SK-N-SH (cell line): ENCODE data around the gene TRAK1. TPM values are rescaled to one million over a fixed set of nuclear protein-coding genes. Genes with fewer than 3 reads are reported as not detected.

Experiments used
- CTCF ChIA-PET: fragments of 300-600, 350-600 bp; formaldehyde crosslinking; extraction: SDS; loops from one replicate; lab custom pipeline; 2021; lab: Yijun Ruan, JAX
- POLR2A ChIA-PET: fragments of 350-600 bp; sonication (Branson Sonifier 250); formaldehyde crosslinking; extraction: SDS; loops from one replicate; lab custom pipeline; 2020; ENCODE audit warnings: antibody characterized with exemption, inconsistent platforms; lab: Yijun Ruan, JAX
- DNase-seq: peaks from one replicate; pipeline ENCODE4 v3.0.0; 2012
- H2AFZ ChIP-seq: fragments of 200-600 bp; sonication (generic); 2 replicates; pipeline ENCODE4 v1.8.1; 2016; ENCODE audit warnings: antibody characterized with exemption, mild to moderate bottlenecking, low read depth
- H3F3A ChIP-seq: fragments of 200-600 bp; sonication (generic); replicated peaks from 2 replicates; pipeline ENCODE3; 2016; ENCODE audit warnings: antibody characterized with exemption, mild to moderate bottlenecking; ENCODE audit not compliant: insufficient read depth
- H3K27ac ChIP-seq, 2 experiments: fragments of 200-500 bp in 1 of 2; fragments of 200-600 bp in 1 of 2; sonication (Bioruptor generic) in 1 of 2; sonication (generic), shearing (Covaris generic) in 1 of 2; 2 replicates each; pipeline versions ENCODE4 v1.5.1 to v1.6.1; 2014 to 2016; ENCODE audit warnings: low read depth in 2 of 2, inconsistent platforms in 1 of 2, low read length in 1 of 2, mild to moderate bottlenecking in 1 of 2, mixed read lengths in 1 of 2
- H3K27me3 ChIP-seq: fragments of 200-600 bp; sonication (generic), shearing (Covaris generic); 2 replicates; pipeline ENCODE4 v1.6.1; 2016; ENCODE audit warnings: mixed run types; ENCODE audit not compliant: insufficient read depth
- H3K36me3 ChIP-seq, 2 experiments: fragments of 200-500 bp in 1 of 2; fragments of 200-600 bp in 1 of 2; sonication (Bioruptor generic) in 1 of 2; sonication (generic) in 1 of 2; replicated peaks in 1 of 2; 2 replicates each; pipeline versions ENCODE3 to v1.5.1; 2014 to 2016; ENCODE audit warnings: low read length in 1 of 2, mild to moderate bottlenecking in 1 of 2; ENCODE audit not compliant: insufficient read depth in 2 of 2, control insufficient read depth in 1 of 2
- H3K4me1 ChIP-seq, 2 experiments: fragments of 200-500 bp in 1 of 2; fragments of 200-600 bp in 1 of 2; sonication (Bioruptor generic) in 1 of 2; sonication (generic), shearing (Covaris generic) in 1 of 2; 2 replicates each; pipeline versions ENCODE4 v1.5.1 to v1.6.1; 2014 to 2016; ENCODE audit warnings: low read depth in 1 of 2, low read length in 1 of 2, mixed run types in 1 of 2; ENCODE audit not compliant: insufficient read depth in 2 of 2, control insufficient read depth in 1 of 2
- H3K4me2 ChIP-seq: fragments of 200-600 bp; sonication (generic), shearing (Covaris generic); 2 replicates; pipeline ENCODE4 v1.6.1; 2017; ENCODE audit warnings: mixed run types
- H3K4me3 ChIP-seq, 2 experiments: fragments of 200-500 bp in 1 of 2; fragments of 200-600 bp in 1 of 2; sonication (Bioruptor generic) in 1 of 2; sonication (generic), shearing (Covaris generic) in 1 of 2; 2 replicates each; pipeline versions ENCODE4 v1.5.1 to v1.8.1; 2014 to 2016; ENCODE audit warnings: low read depth in 2 of 2, inconsistent platforms in 1 of 2, low read length in 1 of 2, mild to moderate bottlenecking in 1 of 2, mixed read lengths in 1 of 2, moderate library complexity in 1 of 2
- H3K79me2 ChIP-seq: fragments of 200-600 bp; sonication (generic); 2 replicates; pipeline ENCODE4 v1.8.1; 2017; ENCODE audit warnings: mild to moderate bottlenecking; ENCODE audit not compliant: insufficient read depth
- H3K9ac ChIP-seq: fragments of 200-600 bp; sonication (generic); 2 replicates; pipeline ENCODE4 v1.6.1; 2017; ENCODE audit warnings: mixed run types
- H3K9me2 ChIP-seq: fragments of 200-600 bp; sonication (generic); 2 replicates; pipeline ENCODE4 v1.6.1; 2017; ENCODE audit warnings: mixed run types
- H3K9me3 ChIP-seq: fragments of 200-600 bp; sonication (generic); 2 replicates; pipeline ENCODE4 v1.6.1; 2017; ENCODE audit warnings: mixed run types, mild to moderate bottlenecking, moderate library complexity
- H4K20me1 ChIP-seq: fragments of 200-600 bp; sonication (generic); 2 replicates; pipeline ENCODE4 v1.6.1; 2017; ENCODE audit warnings: mild to moderate bottlenecking, mixed run types; ENCODE audit not compliant: insufficient read depth
- CHD2 ChIP-seq: fragments of 150-350 bp; IDR thresholded peaks from 2 replicates; pipeline ENCODE4 v1.6.1; 2018; ENCODE audit warnings: low read length; ENCODE audit not compliant: partially characterized antibody
- EP300 ChIP-seq, 2 experiments: IDR thresholded peaks; 2 replicates each; pipeline versions ENCODE4 v1.4.0 to v1.6.1; 2012; ENCODE audit warnings: borderline replicate concordance in 1 of 2, low read depth in 1 of 2, low read length in 1 of 2
- FOSL2 ChIP-seq: IDR thresholded peaks from 2 replicates; pipeline ENCODE4 v1.4.0; 2012; ENCODE audit warnings: low read depth, mild to moderate bottlenecking, moderate library complexity, borderline replicate concordance
- GABPA ChIP-seq: IDR thresholded peaks from 2 replicates; pipeline ENCODE4 v1.4.0; 2012; ENCODE audit warnings: low read depth, mild to moderate bottlenecking
- IRF3 ChIP-seq: fragments of 150-350 bp; IDR thresholded peaks from 2 replicates; pipeline ENCODE4 v1.6.1; 2016; ENCODE audit warnings: mild to moderate bottlenecking, low read depth, low read length
- PBX3 ChIP-seq: IDR thresholded peaks from 2 replicates; pipeline ENCODE4; 2012
- SMC3 ChIP-seq: IDR thresholded peaks from 2 replicates; pipeline ENCODE4 v1.6.1; 2012; ENCODE audit warnings: low read depth, low read length, improper control_type of control experiment
- TCF12 ChIP-seq: IDR thresholded peaks from 2 replicates; pipeline ENCODE4 v1.4.0; 2012
- TEAD4 ChIP-seq: IDR thresholded peaks from 2 replicates; pipeline ENCODE4 v1.4.0; 2012; ENCODE audit warnings: mild to moderate bottlenecking, borderline replicate concordance; ENCODE audit not compliant: insufficient read depth
- WGBS: methylation state at CpG from one replicate; pipeline ENCODE4 v1.1.6; 2017; ENCODE audit warnings: low lambda C conversion rate; 5-methylcytosine and 5-hydroxymethylcytosine counted together
- polyA plus RNA-seq, 3 experiments: library from polyadenylated mRNA; depleted of rRNA; stranded (reverse); fragments of >200 nt; gene quantifications; 2 replicates each; pipeline ENCODE4 v1.2.3, GENCODE V29; 2012
- TF ChIP-seq, protein P1 (sequence below): IDR thresholded peaks from 2 replicates; pipeline ENCODE4 v1.4.0; 2012; ENCODE audit warnings: low read depth
- TF ChIP-seq, protein P2 (sequence below): IDR thresholded peaks from 2 replicates; pipeline ENCODE4 v1.4.0; 2012; ENCODE audit warnings: low read depth, borderline replicate concordance
- TF ChIP-seq, protein P3 (sequence below): fragments of 200-600 bp; sonication (generic); IDR thresholded peaks from 2 replicates; pipeline ENCODE4 v1.6.1; 2017; ENCODE audit warnings: antibody characterized with exemption, mild to moderate bottlenecking, moderate library complexity

TRAK1 gene
- polyA plus RNA-seq, 1 of the 3 experiments (the other 2 are of a cell fraction) = 12.5 TPM

- Histone ChIP-seq H4K20me1 (no peaks in the 10 kb centered on the region), H3K4me1 (no peaks in the 10 kb centered on the region; a peak in 1 of 4 replicates), H3K9ac (no peak overlapping the region), H3K4me2 (no peak overlapping the region), H3K79me2 (peaks cover 8% of the 10 kb centered on the region), H3F3A (no peaks in the 10 kb centered on the region), H3K27ac (no peak overlapping the region), H3K27me3 (no peaks in the 10 kb centered on the region), H3K36me3 (peaks cover 2 to 8% of the 10 kb centered on the region in 2 experiments), H3K9me2 (no peaks in the 10 kb centered on the region), H2AFZ (no peak overlapping the region), H3K9me3 (no peaks in the 10 kb centered on the region), H3K4me3 (no peak overlapping the region)
- TF ChIP-seq, protein P1, sequence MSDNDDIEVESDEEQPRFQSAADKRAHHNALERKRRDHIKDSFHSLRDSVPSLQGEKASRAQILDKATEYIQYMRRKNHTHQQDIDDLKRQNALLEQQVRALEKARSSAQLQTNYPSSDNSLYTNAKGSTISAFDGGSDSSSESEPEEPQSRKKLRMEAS = no peak
- TF ChIP-seq PBX3 (no peak), SMC3 (no peak), IRF3 (no peak), TCF12 (no peak), TEAD4 (no peak), GABPA (no peak), FOSL2 (no peak), CHD2 (no peak), EP300 (IDR thresholded peaks at IDR 0.05; ENCODE audit: borderline replicate concordance in 1 of 2, low read depth in 1 of 2, low read length in 1 of 2) (no peak)
- TF ChIP-seq, protein P2, sequence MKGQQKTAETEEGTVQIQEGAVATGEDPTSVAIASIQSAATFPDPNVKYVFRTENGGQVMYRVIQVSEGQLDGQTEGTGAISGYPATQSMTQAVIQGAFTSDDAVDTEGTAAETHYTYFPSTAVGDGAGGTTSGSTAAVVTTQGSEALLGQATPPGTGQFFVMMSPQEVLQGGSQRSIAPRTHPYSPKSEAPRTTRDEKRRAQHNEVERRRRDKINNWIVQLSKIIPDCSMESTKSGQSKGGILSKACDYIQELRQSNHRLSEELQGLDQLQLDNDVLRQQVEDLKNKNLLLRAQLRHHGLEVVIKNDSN = no peak
- TF ChIP-seq, protein P3, sequence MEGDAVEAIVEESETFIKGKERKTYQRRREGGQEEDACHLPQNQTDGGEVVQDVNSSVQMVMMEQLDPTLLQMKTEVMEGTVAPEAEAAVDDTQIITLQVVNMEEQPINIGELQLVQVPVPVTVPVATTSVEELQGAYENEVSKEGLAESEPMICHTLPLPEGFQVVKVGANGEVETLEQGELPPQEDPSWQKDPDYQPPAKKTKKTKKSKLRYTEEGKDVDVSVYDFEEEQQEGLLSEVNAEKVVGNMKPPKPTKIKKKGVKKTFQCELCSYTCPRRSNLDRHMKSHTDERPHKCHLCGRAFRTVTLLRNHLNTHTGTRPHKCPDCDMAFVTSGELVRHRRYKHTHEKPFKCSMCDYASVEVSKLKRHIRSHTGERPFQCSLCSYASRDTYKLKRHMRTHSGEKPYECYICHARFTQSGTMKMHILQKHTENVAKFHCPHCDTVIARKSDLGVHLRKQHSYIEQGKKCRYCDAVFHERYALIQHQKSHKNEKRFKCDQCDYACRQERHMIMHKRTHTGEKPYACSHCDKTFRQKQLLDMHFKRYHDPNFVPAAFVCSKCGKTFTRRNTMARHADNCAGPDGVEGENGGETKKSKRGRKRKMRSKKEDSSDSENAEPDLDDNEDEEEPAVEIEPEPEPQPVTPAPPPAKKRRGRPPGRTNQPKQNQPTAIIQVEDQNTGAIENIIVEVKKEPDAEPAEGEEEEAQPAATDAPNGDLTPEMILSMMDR = no peak
- 88% methylated on average over 11 of the region's 11 CpGs for WGBS
- CTCF ChIA-PET = interaction anchor here (6.1 kb wide), 1 partner anchor 11 kb away, joined by 46 read pairs; no protein-coding TSS in a partner anchor
- POLR2A ChIA-PET = no interaction called here
- no peak for DNase-seq
Observed at GRCh38 chr3:42088803-42089530, 2.2 kb upstream of the TRAK1 start.
